DMS153 (cell line): ENCODE results near the gene PLEKHO2.

ENCODE experiments used
- DNase-seq: peaks from one replicate; lab custom pipeline; 2025; lab: John Stamatoyannopoulos, UW

PLEKHO2 gene

GRCh38 chr15:64916365-64916764 is 74.7 kb downstream of the PLEKHO2 start:
- no peak for DNase-seq

- no peak for DNase-seq
Measured at GRCh38 chr15:64917211-64917610, 75.5 kb downstream of the PLEKHO2 start.
